HCT116 (cell line): ENCODE measurements around the gene PLXNC1. TPM values are rescaled to one million over a fixed set of nuclear protein-coding genes. Genes with fewer than 3 reads are reported as not detected.

Experiments
- ATAC-seq: fragments of 200-7000 bp; cut with Tn5 transposase; 2 replicates; pipeline ENCODE4 v1.9.1; 2020; ENCODE audit warnings: mild to moderate bottlenecking, moderate library complexity
- BruUV-seq: library from RNA; stranded (reverse); fragments of 400-500 nt; replicated peaks from 2 replicates; lab custom pipeline; 2021; lab: Mats Ljungman, UMichigan
- CTCF ChIA-PET: fragments of 300-600 bp; sonication (Branson Sonifier 250); formaldehyde crosslinking; loops from one replicate; lab custom pipeline; 2021; ENCODE audit warnings: antibody characterized with exemption; lab: Charles Lee
- POLR2A ChIA-PET: fragments of 300-600, 350-600 bp; sonication (Branson Sonifier 250); formaldehyde crosslinking; loops from one replicate; lab custom pipeline; 2021; ENCODE audit warnings: antibody characterized with exemption; lab: Charles Lee
- RAD21 ChIA-PET, 2 experiments: fragments of 300-600 bp; sonication (Branson Sonifier 250); formaldehyde crosslinking; loops; one replicate each; lab custom pipeline; 2023; ENCODE audit warnings: low total read pairs in 2 of 2; ENCODE audit not compliant: uncharacterized antibody in 2 of 2, unreplicated experiment in 2 of 2, low non-redundant PET in 1 of 2; lab: Charles Lee
- DNase-seq: peaks from one replicate; pipeline ENCODE4 v3.0.0-alpha.2; 2010; ENCODE audit warnings: low read depth, low spot score
- H2AFZ ChIP-seq: fragments of 200-600 bp; shearing (Covaris generic), sonication (generic); 2 replicates; pipeline ENCODE4 v1.6.1; 2017; ENCODE audit warnings: low read depth, mixed run types, mixed read lengths, antibody characterized with exemption, low read length; ENCODE audit not compliant: poor library complexity, severe bottlenecking
- H3K27ac ChIP-seq: 2 replicates; pipeline ENCODE4 v1.5.1; 2012; ENCODE audit warnings: low read depth, low read length
- H3K27me3 ChIP-seq: fragments of 200-600 bp; sonication (generic); 2 replicates; pipeline ENCODE4 v1.6.1; 2016; ENCODE audit warnings: mixed run types, low read length, mixed read lengths; ENCODE audit not compliant: insufficient read depth
- H3K36me3 ChIP-seq, 2 experiments: fragments of 200-500 bp in 1 of 2; fragments of 200-600 bp in 1 of 2; sonication (Bioruptor generic) in 1 of 2; sonication (generic) in 1 of 2; 2 replicates each; pipeline versions ENCODE4 v1.5.1 to v1.6.1; 2014 to 2016; ENCODE audit warnings: low read length in 2 of 2, inconsistent platforms in 1 of 2, mixed read lengths in 1 of 2, mixed run types in 1 of 2; ENCODE audit not compliant: insufficient read depth in 2 of 2, control insufficient read depth in 1 of 2
- H3K4me1 ChIP-seq, 2 experiments: fragments of 200-600 bp in 1 of 2; sonication (generic) in 1 of 2; 2 replicates each; pipeline versions ENCODE4 v1.5.1 to v1.6.1; 2012 to 2017; ENCODE audit warnings: low read length in 2 of 2, inconsistent platforms in 1 of 2, mild to moderate bottlenecking in 1 of 2, mixed read lengths in 1 of 2, mixed run types in 1 of 2, moderate library complexity in 1 of 2; ENCODE audit not compliant: insufficient read depth in 2 of 2, control insufficient read depth in 1 of 2
- H3K4me2 ChIP-seq: fragments of 200-600 bp; sonication (generic); 2 replicates; pipeline ENCODE4 v1.6.1; 2017; ENCODE audit warnings: mixed run types, low read length, mixed read lengths
- H3K4me3 ChIP-seq, 2 experiments: fragments of 200-600 bp in 1 of 2; sonication (generic) in 1 of 2; replicated peaks in 1 of 2; 2 replicates each; pipeline ENCODE4 v1.5.1; 2011 to 2016; ENCODE audit warnings: low read length in 2 of 2, control low read depth in 1 of 2, low read depth in 1 of 2, mild to moderate bottlenecking in 1 of 2, mixed read lengths in 1 of 2, mixed run types in 1 of 2
- H3K79me2 ChIP-seq: fragments of 200-600 bp; sonication (generic); 2 replicates; pipeline ENCODE4 v1.6.1; 2017; ENCODE audit warnings: mild to moderate bottlenecking, mixed run types, low read length, moderate library complexity, mixed read lengths; ENCODE audit not compliant: insufficient read depth
- H3K9ac ChIP-seq: fragments of 200-600 bp; sonication (generic); 2 replicates; pipeline ENCODE4 v1.6.1; 2016; ENCODE audit warnings: low read length, mixed read lengths
- H3K9me2 ChIP-seq: fragments of 200-600 bp; sonication (generic), shearing (Covaris generic); 2 replicates; pipeline ENCODE4 v1.6.1; 2017; ENCODE audit warnings: mixed run types, mild to moderate bottlenecking, moderate library complexity; ENCODE audit not compliant: insufficient read depth
- H3K9me3 ChIP-seq, 2 experiments: fragments of 200-500 bp in 1 of 2; fragments of 200-600 bp in 1 of 2; sonication (Bioruptor generic) in 1 of 2; sonication (generic) in 1 of 2; 2 replicates each; pipeline ENCODE4 v1.6.1; 2014 to 2017; ENCODE audit warnings: low read length in 2 of 2, mixed read lengths in 2 of 2, inconsistent platforms in 1 of 2, low read depth in 1 of 2, mild to moderate bottlenecking in 1 of 2, mixed run types in 1 of 2, moderate library complexity in 1 of 2; ENCODE audit not compliant: control insufficient read depth in 1 of 2, insufficient read depth in 1 of 2
- H4K20me1 ChIP-seq: fragments of 200-600 bp; sonication (generic), shearing (Covaris generic); 2 replicates; pipeline ENCODE4 v1.6.1; 2017; ENCODE audit warnings: mixed run types, mild to moderate bottlenecking, moderate library complexity; ENCODE audit not compliant: insufficient read depth
- CBX3 ChIP-seq: IDR thresholded peaks from 2 replicates; pipeline ENCODE4 v1.6.1; 2012; ENCODE audit warnings: low read depth
- CEBPB ChIP-seq: IDR thresholded peaks from 2 replicates; pipeline ENCODE4 v1.6.1; 2012; ENCODE audit warnings: low read depth
- CTCF ChIP-seq, 3 experiments: fragments of 200-600 bp in 1 of 3; sonication (generic) in 1 of 3; IDR thresholded peaks in 2 of 3; conservative IDR thresholded peaks in 1 of 3; 2 replicates each; pipeline ENCODE4 v1.5.1; 2012 to 2017; ENCODE audit warnings: low read depth in 2 of 3, low read length in 2 of 3, antibody characterized with exemption in 1 of 3, borderline replicate concordance in 1 of 3, control low read depth in 1 of 3, mild to moderate bottlenecking in 1 of 3, mixed read lengths in 1 of 3, mixed run types in 1 of 3, moderate library complexity in 1 of 3; ENCODE audit not compliant: insufficient read depth in 1 of 3
- EGR1 ChIP-seq: IDR thresholded peaks from 2 replicates; pipeline ENCODE4 v1.6.1; 2012; ENCODE audit warnings: low read depth
- ELF1 ChIP-seq: IDR thresholded peaks from 2 replicates; pipeline ENCODE4 v1.6.1; 2012; ENCODE audit warnings: low read depth, borderline replicate concordance
- EZH2 ChIP-seq: fragments of 200-600 bp; sonication (generic); IDR thresholded peaks from 2 replicates; pipeline ENCODE4 v1.6.1; 2017; ENCODE audit warnings: antibody characterized with exemption, mixed run types
- FOSL1 ChIP-seq: IDR thresholded peaks from 2 replicates; pipeline ENCODE4 v1.6.1; 2012; ENCODE audit warnings: low read depth
- POLR2A ChIP-seq: IDR thresholded peaks from 2 replicates; pipeline ENCODE4 v1.7.0; 2011; ENCODE audit warnings: borderline replicate concordance; ENCODE audit not compliant: insufficient read depth, insufficient read length; ENCODE audit errors: extremely low read depth
- POLR2AphosphoS5 ChIP-seq: IDR thresholded peaks from 2 replicates; pipeline ENCODE4 v1.6.1; 2011; ENCODE audit warnings: mild to moderate bottlenecking, low read depth, low read length, moderate library complexity
- RAD21 ChIP-seq: IDR thresholded peaks from 2 replicates; pipeline ENCODE4 v1.6.1; 2012; ENCODE audit warnings: low read depth, mild to moderate bottlenecking
- SP1 ChIP-seq: IDR thresholded peaks from 2 replicates; pipeline ENCODE4 v1.6.1; 2012; ENCODE audit warnings: low read depth
- SRF ChIP-seq: IDR thresholded peaks from 2 replicates; pipeline ENCODE4 v1.6.1; 2012; ENCODE audit warnings: low read depth
- TCF7L2 ChIP-seq: IDR thresholded peaks from 2 replicates; pipeline ENCODE4 v1.7.0; 2011; ENCODE audit warnings: borderline replicate concordance, inconsistent platforms; ENCODE audit not compliant: insufficient read depth, insufficient read length; ENCODE audit errors: extremely low read depth
- YY1 ChIP-seq: IDR thresholded peaks from 2 replicates; pipeline ENCODE4 v1.6.1; 2011; ENCODE audit warnings: low read length, low read depth, moderate library complexity, mild to moderate bottlenecking; ENCODE audit not compliant: insufficient replicate concordance; ENCODE audit errors: extremely low read depth
- intact Hi-C: fragments of 100-400 bp; cut with micrococcal nuclease; formaldehyde crosslinking; loops from 2 replicates; pipeline ENCODE4 v1.10.0; 2022
- total RNA-seq: library from RNA; stranded (reverse); gene quantifications from one replicate; pipeline ENCODE4 v1.2.1, GENCODE V29; 2021; ENCODE audit not compliant: unreplicated experiment

PLXNC1 gene
- total RNA-seq, 1 experiment from 2014 or later = 0.25 TPM

GRCh38 chr12:94244165-94245133 is 96.1 kb downstream of the PLXNC1 start:
- TF ChIP-seq CTCF (IDR thresholded peaks at IDR 0.05 in 2 of 3, conservative IDR thresholded peaks at IDR 0.05 in 1 of 3; ENCODE audit: borderline replicate concordance in 1 of 3, insufficient read depth in 1 of 3, low read depth in 2 of 3, low read length in 2 of 3) (no peak), POLR2AphosphoS5 (no peak), EGR1 (no peak), ELF1 (no peak), CEBPB (no peak), TCF7L2 (no peak), POLR2A (no peak), SP1 (no peak), CBX3 (no peak), YY1 (no peak), EZH2 (no peak), SRF (no peak), RAD21 (no peak), FOSL1 (no peak)
- no peaks in the 10 kb centered on the region for H3K9me2 ChIP-seq
- H3K4me1 ChIP-seq = no peaks in the 10 kb centered on the region
- RAD21 ChIA-PET = no interaction called here
- H3K27ac ChIP-seq = no peak overlapping the region
- CTCF ChIA-PET = no interaction called here
- POLR2A ChIA-PET = no interaction called here
- no peaks in the 10 kb centered on the region for H3K79me2 ChIP-seq
- no peak overlapping the region for H3K9ac ChIP-seq
- intact Hi-C loops = no loop called here
- no peak overlapping the region for H2AFZ ChIP-seq
- no peak overlapping the region for H3K4me3 ChIP-seq
- DNase-seq (no peak), ATAC-seq (no peak)
- H4K20me1 ChIP-seq = no peaks in the 10 kb centered on the region
- no peak overlapping the region for H3K4me2 ChIP-seq
- no TSS peak for BruUV-seq
- 0 out of 2 replicates have a peak, but pooled peaks cover 9% of the 10 kb centered on the region for H3K27me3 ChIP-seq
- H3K9me3 ChIP-seq = no peaks in the 10 kb centered on the region
- no peaks in the 10 kb centered on the region for H3K36me3 ChIP-seq
